Amygdala (tissue), 56 donors: ENCODE measurements around the gene SLC12A4.

Source experiments
- DNase-seq, 56 donors: peaks; one replicate each; lab custom pipeline; 2025; lab: John Stamatoyannopoulos, UW

Gene SLC12A4

GRCh38 chr16:67914758-67915495, 53.5 kb downstream of the SLC12A4 start:
- no peak for DNase-seq

- peak in 50 of 56 donors; percentile 22 to 96 (median 78) for DNase-seq
These were observed 58.3 kb downstream of the SLC12A4 start for GRCh38 chr16:67910158-67910557.

GRCh38 chr16:67909056-67909742, 59.2 kb downstream of the SLC12A4 start:
- DNase-seq = no peak

GRCh38 chr16:67907397-67908180, 60.8 kb downstream of the SLC12A4 start:
- no peak for DNase-seq

GRCh38 chr16:67902831-67903230, 65.6 kb downstream of the SLC12A4 start:
- no peak for DNase-seq

- DNase-seq = no peak
These were observed 66.7 kb downstream of the SLC12A4 start for GRCh38 chr16:67901734-67902133.

GRCh38 chr16:67897231-67897630, 71.2 kb downstream of the SLC12A4 start:
- DNase-seq = peak in 12 of 56 donors; percentile 8 to 36 (median 16)

GRCh38 chr16:67893743-67894399, 74.6 kb downstream of the SLC12A4 start:
- DNase-seq = peak in 1 of 56 donors; percentile 35
